Stimulated activated CD4-positive, alpha-beta T cell treated with anti-CD3 and anti-CD28 coated beads, Interleukin-4, amount 100 ng/mL, for 1 hour (primary cell): ENCODE measurements around the gene F5.
"Not testable (repeated sequence)": the region's sequence is repeated elsewhere in the genome, so short reads cannot be mapped to it uniquely, and the experiment has no call there.

ENCODE experiments used
- DNase-seq: peaks from one replicate; pipeline ENCODE4 v3.0.0-alpha.2; 2020

The F5 gene

GRCh38 chr1:169538998-169539871 lies 47.0 kb downstream of the F5 start:
- DNase-seq: no peak

- no peak for DNase-seq
These were observed 51.6 kb downstream of the F5 start for GRCh38 chr1:169534653-169535052.

- DNase-seq: not testable (repeated sequence)
These were observed 52.6 kb downstream of the F5 start for GRCh38 chr1:169533528-169534190.

DNA sequence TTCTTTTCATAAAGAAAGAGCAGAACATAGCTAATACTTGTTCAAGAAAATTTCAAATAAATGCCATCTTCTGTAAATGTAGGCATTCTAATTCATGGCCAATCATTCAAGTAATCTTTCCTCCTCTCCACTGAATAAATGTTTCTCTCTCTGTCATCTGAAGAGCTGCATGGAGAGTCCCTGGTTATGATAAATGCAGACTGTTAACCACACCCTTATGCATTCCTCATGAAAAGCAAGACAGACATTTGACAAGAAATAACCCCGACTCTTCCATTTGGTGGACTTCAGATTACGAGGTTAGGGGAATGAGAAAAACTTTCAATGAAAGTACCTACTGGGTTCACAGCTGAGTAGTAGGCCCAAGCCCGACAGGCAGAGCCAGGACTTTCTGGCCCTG lies 55.8 kb downstream of the F5 start:
- no peak for DNase-seq

DNA sequence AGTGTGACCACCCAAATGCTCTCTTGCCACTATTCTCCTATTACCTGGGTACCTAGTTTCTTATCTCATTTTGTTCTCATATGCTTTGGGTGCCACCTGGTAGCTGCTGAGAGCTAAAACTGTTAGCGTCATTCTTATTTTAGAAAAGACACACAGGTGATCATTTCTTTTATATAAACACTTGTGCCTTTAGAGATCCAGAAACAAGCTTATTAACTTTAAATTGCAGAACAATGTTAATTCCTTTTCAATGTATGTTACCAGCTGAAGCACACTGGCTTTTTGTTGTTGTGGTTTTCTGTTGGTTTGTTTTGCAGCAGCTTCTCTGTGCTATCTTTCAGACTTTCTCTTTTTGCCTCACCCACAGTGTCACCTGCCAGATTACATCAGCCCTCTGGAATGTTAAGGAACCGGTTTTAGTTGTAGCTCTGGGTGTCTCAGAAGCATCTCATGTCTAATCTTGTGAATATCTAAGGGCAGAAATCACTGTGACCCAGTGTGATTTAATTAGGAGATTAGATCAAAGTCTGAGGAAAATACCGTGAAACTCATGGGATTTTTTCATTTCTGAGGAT lies 57.1 kb downstream of the F5 start:
- no peak for DNase-seq

- no peak for DNase-seq
These were observed 57.8 kb downstream of the F5 start for GRCh38 chr1:169528215-169529067.

- no peak for DNase-seq
These were observed 58.6 kb downstream of the F5 start for GRCh38 chr1:169527451-169528214.

DNA sequence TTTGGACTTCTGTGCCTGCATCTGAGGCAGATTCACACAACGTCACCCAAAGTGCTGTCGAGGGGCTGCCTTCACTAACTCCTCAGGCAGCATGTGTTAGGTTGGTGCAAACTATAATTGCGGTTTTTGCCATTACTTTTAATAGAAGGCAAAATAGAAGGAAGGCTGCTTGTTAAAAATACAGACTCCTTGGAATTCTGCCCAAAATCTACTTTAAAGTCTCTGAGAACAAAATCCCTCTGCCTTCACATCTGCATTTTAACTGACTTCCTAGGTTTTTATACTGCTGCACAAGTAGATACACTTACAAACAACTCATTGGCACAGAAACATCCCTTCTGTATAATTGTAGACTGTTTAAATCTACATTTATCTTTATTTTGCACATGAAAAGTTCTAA lies 59.3 kb downstream of the F5 start:
- DNase-seq: no peak

DNA sequence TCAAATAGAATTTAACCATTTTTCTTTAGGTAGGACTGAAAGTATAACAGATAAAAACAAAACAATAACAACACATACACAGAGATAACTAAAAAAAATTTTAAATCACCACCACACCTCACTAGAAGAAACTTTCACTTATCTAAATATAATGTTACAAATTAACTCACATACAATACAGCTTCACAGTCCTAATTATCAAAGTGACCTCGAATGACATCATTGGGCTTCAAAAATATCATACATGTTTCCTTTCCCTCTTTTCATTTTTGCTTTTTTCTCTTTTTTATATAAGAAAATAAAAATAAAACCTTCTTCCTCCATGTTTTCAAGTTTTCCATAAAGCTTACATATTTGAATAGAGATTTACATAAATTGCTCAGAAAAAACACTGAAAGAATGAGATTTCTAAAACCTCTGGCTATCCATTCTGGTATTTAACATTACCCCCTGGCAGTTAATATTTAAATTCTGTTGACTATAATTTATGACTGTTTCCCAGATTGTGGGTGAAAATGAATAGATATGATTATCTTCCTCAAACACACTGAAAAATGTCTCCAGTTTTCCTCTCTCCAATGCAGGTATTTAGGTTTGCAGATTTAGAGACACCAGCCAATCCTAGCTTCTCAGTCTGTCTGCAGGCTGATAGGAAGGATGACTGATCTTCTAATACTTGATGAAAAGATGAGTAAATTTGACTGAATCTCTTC lies 60.0 kb downstream of the F5 start:
- no peak for DNase-seq

- DNase-seq: no peak
These were observed 60.9 kb downstream of the F5 start for GRCh38 chr1:169525391-169525790.

- DNase-seq: no peak
These were observed 62.4 kb downstream of the F5 start for GRCh38 chr1:169523904-169524303.

GRCh38 chr1:169521226-169521625 lies 65.1 kb downstream of the F5 start:
- no peak for DNase-seq

DNA sequence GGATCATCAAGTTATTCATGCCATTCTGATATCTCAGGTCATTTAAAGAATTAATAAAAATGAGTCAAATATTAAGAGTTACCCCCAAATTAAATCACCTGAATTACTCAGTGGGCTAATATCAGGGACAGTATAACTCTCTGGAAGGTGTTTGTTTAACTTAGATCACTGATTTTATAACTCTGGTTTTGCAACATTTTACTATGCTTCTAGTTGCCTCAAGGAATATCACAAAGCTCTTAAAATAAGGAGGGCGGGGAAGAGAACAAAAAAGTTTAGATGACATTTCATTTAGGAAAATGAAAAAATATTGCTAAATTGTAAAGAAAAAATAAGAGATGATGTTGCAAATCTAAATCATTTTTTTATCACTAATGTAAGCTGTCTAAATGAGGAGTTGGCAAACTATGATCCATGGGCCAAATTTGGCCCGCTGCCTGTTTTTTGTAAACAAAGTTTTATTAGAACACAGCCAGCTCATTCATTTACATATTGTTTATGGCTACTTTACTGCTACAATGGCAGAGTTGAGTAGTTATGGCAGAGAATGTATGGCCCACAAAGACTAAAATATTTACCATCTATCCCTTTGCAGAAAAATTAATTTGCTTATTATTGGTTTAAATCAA lies 68.6 kb downstream of the F5 start:
- no peak for DNase-seq

- DNase-seq: no peak
These were observed 70.6 kb downstream of the F5 start for GRCh38 chr1:169515641-169516040.

DNA sequence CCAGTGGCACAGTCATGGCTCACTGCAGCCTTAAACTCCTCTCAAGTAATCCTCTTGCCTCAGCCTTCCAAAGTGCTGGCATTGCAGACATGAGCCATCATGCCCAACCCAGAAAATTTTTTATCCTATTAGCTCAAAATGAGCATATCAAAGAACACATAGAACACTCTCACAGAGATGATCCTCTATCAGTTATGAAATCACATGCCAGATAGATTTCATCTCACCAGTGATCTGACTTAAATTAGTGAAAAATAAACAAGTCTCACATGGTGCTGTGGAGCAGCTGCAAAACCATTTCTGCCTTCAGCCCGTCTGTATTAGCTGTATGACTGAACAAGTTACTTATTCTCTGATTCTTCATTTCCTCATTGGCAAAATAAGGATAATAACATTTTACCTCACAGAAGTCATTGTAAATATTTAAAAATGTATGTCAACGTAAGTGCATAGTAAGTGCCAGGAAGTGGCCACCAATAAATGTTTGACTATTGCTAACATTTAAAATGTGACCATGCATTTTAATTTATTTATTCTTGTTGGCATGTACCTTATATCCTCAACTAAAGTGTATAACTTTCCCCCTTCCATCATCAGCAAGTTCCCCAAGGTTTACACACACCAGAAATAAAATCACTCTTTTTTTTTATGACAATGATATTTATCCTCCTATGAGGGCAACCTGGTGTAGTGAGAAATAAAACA lies 71.6 kb downstream of the F5 start:
- no peak for DNase-seq

- no peak for DNase-seq
These were observed 73.1 kb downstream of the F5 start for GRCh38 chr1:169513208-169513607.

DNA sequence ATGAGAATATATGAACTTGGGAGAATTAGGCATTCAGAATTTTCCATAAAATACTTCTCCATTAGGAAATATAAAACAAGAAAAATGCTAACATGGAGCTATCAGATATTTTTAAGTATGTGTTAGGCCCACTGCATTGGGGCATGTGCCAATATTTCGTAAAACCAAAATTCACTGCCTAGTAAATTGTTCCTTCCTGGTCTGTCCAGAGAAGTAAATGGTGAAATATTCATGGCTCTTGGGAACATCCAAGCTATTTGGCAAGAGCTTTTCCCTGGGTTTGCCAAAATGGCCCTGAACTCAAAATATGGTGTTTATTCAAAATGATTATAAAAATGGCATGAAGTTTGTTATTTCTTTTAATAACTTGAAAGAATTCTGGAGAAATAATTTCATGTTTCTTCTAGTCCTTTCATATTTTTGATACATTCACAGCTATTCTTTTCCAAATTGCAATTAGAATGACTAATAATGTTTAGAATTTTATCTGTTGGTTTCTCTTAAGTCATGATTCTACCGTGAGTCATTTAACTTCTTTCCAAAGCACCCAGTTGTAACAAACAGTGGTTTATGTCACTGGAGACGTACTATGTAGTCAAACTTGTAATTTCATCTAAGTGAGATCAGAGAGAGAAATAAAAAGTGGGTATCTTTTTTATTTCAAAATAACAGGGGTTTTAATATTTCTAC lies 74.8 kb downstream of the F5 start:
- DNase-seq: no peak

DNA sequence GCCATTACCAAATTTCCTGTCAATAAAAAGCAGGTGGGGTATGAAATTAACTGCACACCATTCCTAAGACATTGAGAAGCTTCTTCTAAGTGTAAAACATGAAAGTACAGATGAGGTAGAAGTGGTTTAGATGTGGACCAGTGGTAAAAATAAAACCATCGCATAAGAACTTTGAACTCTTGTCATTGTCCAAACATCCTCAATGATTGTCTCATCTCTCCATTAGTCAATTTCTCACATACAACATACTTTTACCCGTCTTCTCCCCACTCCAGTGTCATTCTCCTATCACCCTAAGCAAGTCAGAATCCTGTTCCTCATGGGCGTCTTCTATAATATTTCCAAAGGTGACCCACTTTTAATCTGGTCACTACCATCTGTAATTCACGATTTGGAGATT lies 76.2 kb downstream of the F5 start:
- no peak for DNase-seq

DNA sequence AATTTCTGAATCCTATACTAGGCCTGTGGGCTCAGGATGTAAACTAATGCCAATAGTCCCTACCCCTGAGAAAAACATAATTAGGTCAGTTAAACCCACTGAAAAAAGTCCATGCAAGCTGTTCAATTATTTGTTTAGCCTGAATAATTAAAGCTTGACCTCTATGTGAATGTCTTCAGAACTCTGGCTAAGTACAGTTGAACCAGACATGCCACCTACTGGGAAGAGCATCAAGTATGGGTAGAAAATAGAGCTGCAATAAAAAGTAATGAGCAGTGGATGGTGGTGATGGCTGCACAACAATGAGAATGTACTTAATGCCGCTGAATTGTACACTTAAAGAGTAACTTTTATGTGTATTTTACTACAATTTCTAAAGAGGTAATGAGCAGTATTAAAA lies 76.9 kb downstream of the F5 start:
- DNase-seq: no peak
